Fibroblast of villous mesenchyme (primary cell): ENCODE results near the gene NUDCD3. TPM values are rescaled to one million over a fixed set of nuclear protein-coding genes. Genes with fewer than 3 reads are reported as not detected.

ENCODE experiments used
- DNase-seq: peaks from one replicate; pipeline ENCODE4 v3.0.0-alpha.2; 2010; ENCODE audit warnings: low read depth
- H3K4me3 ChIP-seq: 2 replicates; pipeline ENCODE4 v1.5.1; 2011; ENCODE audit warnings: low read depth, mild to moderate bottlenecking, low read length
- CTCF ChIP-seq: IDR thresholded peaks from 2 replicates; pipeline ENCODE4 v1.5.1; 2012; ENCODE audit warnings: low read depth, mild to moderate bottlenecking, low read length; ENCODE audit not compliant: insufficient read depth
- total RNA-seq: library from RNA; depleted of rRNA; stranded (reverse); fragments of >200 nt; gene quantifications from 2 replicates; pipeline ENCODE4 v1.2.3, GENCODE V29; 2012

NUDCD3 gene
- total RNA-seq, 1 donor = 62.2 TPM

GRCh38 chr7:44348851-44349781 is 141.3 kb downstream of the NUDCD3 start:
- no peak for DNase-seq
- H3K4me3 ChIP-seq = no peak overlapping the region
- no peak for TF ChIP-seq CTCF

- no peak overlapping the region for H3K4me3 ChIP-seq
- peak; percentile 79 for TF ChIP-seq CTCF
- DNase-seq = peak; percentile 58
Observed at GRCh38 chr7:44348300-44348699, 142.2 kb downstream of the NUDCD3 start.

DNA sequence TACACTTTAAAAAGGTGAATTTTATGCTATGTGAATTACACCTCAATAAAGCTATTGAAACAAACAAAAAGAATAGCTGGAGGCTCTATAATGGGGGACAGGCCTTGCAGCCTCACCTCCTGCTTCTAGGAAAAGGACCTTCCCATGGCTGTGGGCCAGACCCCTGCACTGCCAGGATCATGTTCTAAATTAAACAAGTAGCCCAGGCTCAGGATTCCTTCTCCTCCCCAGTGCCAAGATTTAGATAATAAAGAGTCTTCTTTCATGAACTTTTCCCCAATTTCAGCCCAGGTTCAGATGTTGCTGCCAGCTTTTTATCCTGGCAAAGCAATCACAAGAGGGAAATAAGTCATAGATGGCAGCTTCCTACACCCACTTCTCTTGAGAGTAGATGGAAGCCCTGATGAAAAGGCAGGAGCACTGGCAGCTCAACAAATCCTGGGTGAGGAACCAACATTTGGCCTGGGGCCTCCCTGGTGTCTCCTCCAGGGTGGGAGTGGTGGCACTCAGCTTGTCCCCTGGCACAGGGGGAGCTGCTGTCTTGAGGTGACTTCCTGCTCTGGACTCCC is 142.8 kb downstream of the NUDCD3 start:
- no peak overlapping the region for H3K4me3 ChIP-seq
- no peak for TF ChIP-seq CTCF
- DNase-seq = no peak

GRCh38 chr7:44346063-44346462 is 144.4 kb downstream of the NUDCD3 start:
- no peak for TF ChIP-seq CTCF
- no peak for DNase-seq
- H3K4me3 ChIP-seq = no peak overlapping the region

DNA sequence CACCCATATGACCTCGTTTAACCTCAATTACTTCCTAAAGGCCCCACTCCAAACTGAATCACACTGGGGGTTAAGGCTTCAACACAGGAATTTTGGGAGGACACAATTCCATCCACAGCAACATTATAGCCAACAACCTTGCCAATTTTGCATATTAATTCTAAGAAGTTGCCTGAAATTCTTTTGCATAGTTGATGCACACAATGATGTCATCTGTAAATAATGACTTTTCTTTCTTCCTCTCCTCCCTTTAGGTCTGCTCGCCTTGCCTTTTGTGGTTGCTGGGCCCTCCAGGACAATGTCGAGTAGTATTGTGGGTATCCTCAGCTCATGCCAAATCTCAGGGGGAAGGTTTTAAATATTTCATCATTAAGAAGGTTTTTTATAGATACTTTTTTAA is 149.1 kb downstream of the NUDCD3 start:
- DNase-seq = no peak
- TF ChIP-seq CTCF = no peak
- no peak overlapping the region for H3K4me3 ChIP-seq

DNA sequence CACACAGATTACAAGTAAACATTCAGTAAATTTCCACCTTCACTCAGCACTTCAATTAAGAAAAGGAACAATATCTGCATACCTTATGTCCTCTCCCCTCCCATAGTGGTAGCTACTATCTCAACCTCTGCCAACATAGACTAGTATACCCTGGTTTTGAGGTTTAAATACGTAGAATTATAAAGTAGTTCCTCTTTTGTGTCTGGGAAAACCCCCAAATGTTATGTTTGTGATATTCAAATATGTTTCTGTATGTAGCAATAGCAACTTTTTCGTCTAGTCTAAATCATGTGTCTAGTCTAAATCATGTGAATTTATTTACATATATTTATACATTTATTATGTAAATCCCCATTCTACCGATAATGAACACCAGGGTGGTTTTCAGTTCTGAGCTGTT is 151.9 kb downstream of the NUDCD3 start:
- no peak overlapping the region for H3K4me3 ChIP-seq
- DNase-seq = no peak
- TF ChIP-seq CTCF = no peak
